ENCODE results near the gene F3.
"Not testable (repeated sequence)": the region's sequence is repeated elsewhere in the genome, so short reads cannot be mapped to it uniquely, and the experiment has no call there.

Gene F3

GRCh38 chr1:94541246-94542087, at the start of gene F3:
Gene F3, minus strand, starts transcription at chr1:94541759. Its CDS starts 123 bp downstream, at chr1:94541636.
- peak; percentile 40 for DNase-seq (ENCODE audit: low read depth)

GRCh38 chr1:94590203-94591137, 48.9 kb upstream of the F3 start:
- no peak for DNase-seq (ENCODE audit: low read depth)

- DNase-seq (ENCODE audit: low read depth) = no peak
Measured at GRCh38 chr1:94589728-94590127, 48.2 kb upstream of the F3 start.

GRCh38 chr1:94582565-94582964, 41.0 kb upstream of the F3 start:
- DNase-seq (ENCODE audit: low read depth) = no peak

- no peak for DNase-seq (ENCODE audit: low read depth)
Measured at GRCh38 chr1:94580367-94581115, 39.0 kb upstream of the F3 start.

GRCh38 chr1:94579876-94580294, 38.3 kb upstream of the F3 start:
- no peak for DNase-seq (ENCODE audit: low read depth)

GRCh38 chr1:94578856-94579255, 37.3 kb upstream of the F3 start:
- no peak for DNase-seq (ENCODE audit: low read depth)

- DNase-seq (ENCODE audit: low read depth) = not testable (repeated sequence)
Measured at GRCh38 chr1:94573917-94574316, 32.4 kb upstream of the F3 start.

- DNase-seq (ENCODE audit: low read depth) = no peak
Measured at GRCh38 chr1:94572780-94573179, 31.2 kb upstream of the F3 start.

GRCh38 chr1:94570965-94571364, 29.4 kb upstream of the F3 start:
- DNase-seq (ENCODE audit: low read depth) = not testable (repeated sequence)

- not testable (repeated sequence) for DNase-seq (ENCODE audit: low read depth)
Measured at GRCh38 chr1:94568806-94569205, 27.2 kb upstream of the F3 start.

GRCh38 chr1:94567975-94568607, 26.5 kb upstream of the F3 start:
- not testable (repeated sequence) for DNase-seq (ENCODE audit: low read depth)

- DNase-seq (ENCODE audit: low read depth) = not testable (repeated sequence)
Measured at GRCh38 chr1:94566436-94566835, 24.9 kb upstream of the F3 start.

- no peak for DNase-seq (ENCODE audit: low read depth)
Measured at GRCh38 chr1:94565901-94566300, 24.3 kb upstream of the F3 start.

GRCh38 chr1:94562519-94563260, 21.1 kb upstream of the F3 start:
- no peak for DNase-seq (ENCODE audit: low read depth)

- no peak for DNase-seq (ENCODE audit: low read depth)
Measured at GRCh38 chr1:94560333-94560732, 18.8 kb upstream of the F3 start.

- DNase-seq (ENCODE audit: low read depth) = no peak
Measured at GRCh38 chr1:94559921-94560320, 18.4 kb upstream of the F3 start.

GRCh38 chr1:94555091-94555490, 13.5 kb upstream of the F3 start:
- no peak for DNase-seq (ENCODE audit: low read depth)

GRCh38 chr1:94554580-94554979, 13.0 kb upstream of the F3 start:
- DNase-seq (ENCODE audit: low read depth) = no peak

GRCh38 chr1:94553931-94554330, 12.4 kb upstream of the F3 start:
- DNase-seq (ENCODE audit: low read depth) = no peak

GRCh38 chr1:94553323-94553730, 11.8 kb upstream of the F3 start:
- DNase-seq (ENCODE audit: low read depth) = no peak
